B cell (primary cell): ENCODE data around the gene CTRB1.

ENCODE experiments used
- CTCF ChIP-seq: fragments of 200-600 bp; IDR thresholded peaks from one replicate; pipeline ENCODE4 v1.8.0; 2022; ENCODE audit warnings: antibody characterized with exemption, mild to moderate bottlenecking
- EZH2 ChIP-seq: IDR thresholded peaks from 2 replicates; pipeline ENCODE4 v1.6.1; 2012; ENCODE audit warnings: borderline replicate concordance, low read depth, mild to moderate bottlenecking, moderate library complexity, low read length; ENCODE audit not compliant: insufficient read depth, poor library complexity, severe bottlenecking

- no peak for TF ChIP-seq CTCF
- no peak for TF ChIP-seq EZH2
These were observed 43.5 kb downstream of the CTRB1 start for GRCh38 chr16:75262104-75262799.
